ENCODE results near the gene CCDC102B. TPM values are rescaled to one million over a fixed set of nuclear protein-coding genes. Genes with fewer than 3 reads are reported as not detected.

Gene CCDC102B
- total and polyA plus RNA-seq, 2 experiments from 2014 or later, result 1.3 to 2.1 TPM

- no peaks in the 10 kb centered on the region for H3K27me3 Mint-ChIP-seq (ENCODE audit: insufficient read depth, low read depth, poor library complexity)
- no peak overlapping the region for H3K27ac Mint-ChIP-seq
- H3K36me3 ChIP-seq (ENCODE audit: insufficient read depth), result no peaks in the 10 kb centered on the region
- no peaks in the 10 kb centered on the region for H3K27me3 ChIP-seq (ENCODE audit: insufficient read depth)
- no peaks in the 10 kb centered on the region for H4K20me1 ChIP-seq (replicated peaks; ENCODE audit: insufficient read depth)
- no peak overlapping the region for H3K4me3 Mint-ChIP-seq
- H3K27ac ChIP-seq (ENCODE audit: low read depth), result no peak overlapping the region
- H3K36me3 Mint-ChIP-seq (ENCODE audit: low read depth), result no peaks in the 10 kb centered on the region
- no peak for TF ChIP-seq ETS1 (IDR thresholded peaks at IDR 0.05)
- no peak for TF ChIP-seq JUNB (IDR thresholded peaks at IDR 0.05; ENCODE audit: unreplicated experiment)
- no peak for TF ChIP-seq ZNF462 (CRISPR knock-in tag; IDR thresholded peaks at IDR 0.05)
- no peak for TF ChIP-seq CREB1 (CRISPR knock-in tag; IDR thresholded peaks at IDR 0.05; ENCODE audit: low read depth)
- no peak for TF ChIP-seq ZNF114 (CRISPR knock-in tag; IDR thresholded peaks at IDR 0.05)
- TF ChIP-seq STAT1 (IDR thresholded peaks at IDR 0.05; ENCODE audit: unreplicated experiment), result no peak
- TF ChIP-seq EZH2 (IDR thresholded peaks at IDR 0.05; ENCODE audit: low read depth, unreplicated experiment), result no peak
- TF ChIP-seq NANOG (IDR thresholded peaks at IDR 0.05; ENCODE audit: borderline replicate concordance), result no peak
- no peak for TF ChIP-seq POLR2AphosphoS5 (IDR thresholded peaks at IDR 0.05; ENCODE audit: low read depth)
- TF ChIP-seq EZH2phosphoT487 (IDR thresholded peaks at IDR 0.05; ENCODE audit: unreplicated experiment), result no peak
- no peak for TF ChIP-seq REST (IDR thresholded peaks at IDR 0.05; ENCODE audit: unreplicated experiment)
- TF ChIP-seq CTCF (conservative IDR thresholded peaks at IDR 0.05; ENCODE audit: low read depth in 2 of 2), result no peak
- TF ChIP-seq ZNF331 (CRISPR knock-in tag; IDR thresholded peaks at IDR 0.05; ENCODE audit: low read depth), result no peak
- no peaks in the 10 kb centered on the region; the same call in 2 of the 3 replicates for H3K9me3 Mint-ChIP-seq
- H3K4me1 Mint-ChIP-seq, result no peaks in the 10 kb centered on the region
- H3K4me3 ChIP-seq, result no peak overlapping the region
- H2AFZ ChIP-seq, result no peak overlapping the region
- no peaks in the 10 kb centered on the region for H3K9me2 ChIP-seq (ENCODE audit: insufficient read depth)
- DNase-seq (ENCODE audit: low spot score) (no peak), ATAC-seq (no peak)
- H3K4me1 ChIP-seq (ENCODE audit: insufficient read depth), result no peaks in the 10 kb centered on the region
- H3F3A ChIP-seq (replicated peaks; ENCODE audit: low read depth), result no peaks in the 10 kb centered on the region
- H3K79me2 ChIP-seq (replicated peaks; ENCODE audit: insufficient read depth), result no peaks in the 10 kb centered on the region
- H3K4me2 ChIP-seq, result no peak overlapping the region
Measured at GRCh38 chr18:68887410-68887809, 89.5 kb downstream of the CCDC102B start.
